Thyroid gland (tissue), 4 donors: ENCODE data around the gene EPM2A.

Experiments used
- POLR2A ChIP-seq, 2 donors: fragments of 450-650 bp; IDR thresholded peaks; one replicate each; pipeline ENCODE4 v1.6.1; 2017; ENCODE audit warnings: antibody characterized with exemption in 2 of 2, mild to moderate bottlenecking in 2 of 2, moderate library complexity in 1 of 2
- TF ChIP-seq, protein P1 (sequence below), 6 experiments: fragments of 200-600 bp in 3 of 6; fragments of 450-650 bp in 3 of 6; sonication (generic) in 3 of 6; IDR thresholded peaks; one replicate each; pipeline ENCODE4 v1.5.1; 2016 to 2019; ENCODE audit warnings: antibody characterized with exemption in 6 of 6, mild to moderate bottlenecking in 2 of 6, inconsistent platforms in 1 of 6, moderate library complexity in 1 of 6

DNA sequence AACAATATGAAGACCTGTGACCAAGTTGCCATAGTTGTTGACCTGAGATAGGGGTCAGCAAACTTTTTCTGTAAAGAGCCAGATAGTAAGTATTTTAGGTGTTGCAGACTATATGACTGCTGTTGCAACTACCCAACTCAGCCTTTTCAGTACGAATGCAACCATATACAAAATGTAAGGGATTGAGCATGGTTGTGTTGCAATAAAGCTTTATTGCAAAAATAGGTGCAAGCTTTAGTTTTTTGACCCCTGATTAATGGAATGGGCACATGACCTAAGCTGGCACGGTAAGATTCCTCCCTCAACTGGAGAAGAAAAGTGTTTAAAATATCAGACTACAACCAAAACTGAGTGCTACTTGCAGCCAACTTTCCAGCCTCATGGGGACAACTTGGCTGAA lies 17.3 kb upstream of the EPM2A start:
- TF ChIP-seq, protein P1, sequence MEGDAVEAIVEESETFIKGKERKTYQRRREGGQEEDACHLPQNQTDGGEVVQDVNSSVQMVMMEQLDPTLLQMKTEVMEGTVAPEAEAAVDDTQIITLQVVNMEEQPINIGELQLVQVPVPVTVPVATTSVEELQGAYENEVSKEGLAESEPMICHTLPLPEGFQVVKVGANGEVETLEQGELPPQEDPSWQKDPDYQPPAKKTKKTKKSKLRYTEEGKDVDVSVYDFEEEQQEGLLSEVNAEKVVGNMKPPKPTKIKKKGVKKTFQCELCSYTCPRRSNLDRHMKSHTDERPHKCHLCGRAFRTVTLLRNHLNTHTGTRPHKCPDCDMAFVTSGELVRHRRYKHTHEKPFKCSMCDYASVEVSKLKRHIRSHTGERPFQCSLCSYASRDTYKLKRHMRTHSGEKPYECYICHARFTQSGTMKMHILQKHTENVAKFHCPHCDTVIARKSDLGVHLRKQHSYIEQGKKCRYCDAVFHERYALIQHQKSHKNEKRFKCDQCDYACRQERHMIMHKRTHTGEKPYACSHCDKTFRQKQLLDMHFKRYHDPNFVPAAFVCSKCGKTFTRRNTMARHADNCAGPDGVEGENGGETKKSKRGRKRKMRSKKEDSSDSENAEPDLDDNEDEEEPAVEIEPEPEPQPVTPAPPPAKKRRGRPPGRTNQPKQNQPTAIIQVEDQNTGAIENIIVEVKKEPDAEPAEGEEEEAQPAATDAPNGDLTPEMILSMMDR (IDR thresholded peaks at IDR 0.05) = no peak
- TF ChIP-seq POLR2A (IDR thresholded peaks at IDR 0.05) = no peak
